NT2/D1 (cell line): Measurements from ENCODE around the gene RBP5.

Experiments
- SUZ12 ChIP-seq: IDR thresholded peaks from 2 replicates; pipeline ENCODE4 v1.6.1; 2011; ENCODE audit not compliant: insufficient read length, insufficient read depth; ENCODE audit errors: extremely low read depth
- YY1 ChIP-seq: IDR thresholded peaks from 2 replicates; pipeline ENCODE4 v1.6.1; 2011; ENCODE audit not compliant: insufficient read length, insufficient read depth
- ZNF274 ChIP-seq: IDR thresholded peaks from 2 replicates; pipeline ENCODE4 v1.6.1; 2011; ENCODE audit warnings: mild to moderate bottlenecking, low read depth, low read length

DNA sequence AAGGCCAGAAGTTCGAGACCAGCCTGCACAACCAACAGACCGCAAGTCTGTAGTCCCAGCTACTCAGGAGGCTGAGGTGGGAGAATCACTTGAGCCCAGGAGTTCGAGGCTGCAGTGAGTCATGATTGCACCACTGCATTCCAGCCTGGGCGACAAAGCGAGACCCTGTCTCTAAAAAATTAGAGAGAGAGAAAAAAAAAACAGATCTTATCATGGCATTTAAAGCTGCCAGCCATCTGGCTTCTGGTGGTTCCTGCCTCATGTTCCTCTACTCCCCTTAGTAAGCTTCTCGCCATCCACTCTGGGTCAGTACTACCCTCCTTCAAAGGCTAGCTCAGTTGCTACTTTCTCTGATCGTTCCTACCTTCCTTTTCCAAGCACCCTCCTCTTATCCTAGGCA is 17.5 kb upstream of the RBP5 start:
- TF ChIP-seq SUZ12, result no peak
- no peak for TF ChIP-seq YY1
- TF ChIP-seq ZNF274, result no peak
